DLD1 (cell line): ENCODE results near the gene LYRM4.

Experiments
- in situ Hi-C: cut with HindIII; loops from 2 replicates; pipeline ENCODE4 v1.10.0; 2017; ENCODE audit warnings: low sequenced_read_pairs

Gene LYRM4

GRCh38 chr6:5103250-5103649 lies 157.5 kb downstream of the LYRM4 start:
- in situ Hi-C loops = no loop called here

- in situ Hi-C loops = no loop called here
Measured at GRCh38 chr6:5102267-5102970, 158.3 kb downstream of the LYRM4 start.

- in situ Hi-C loops = no loop called here
Measured at GRCh38 chr6:5100806-5101205, 159.9 kb downstream of the LYRM4 start.

- in situ Hi-C loops = no loop called here
Measured at GRCh38 chr6:5099537-5099936, 161.2 kb downstream of the LYRM4 start.

- in situ Hi-C loops = no loop called here
Measured at GRCh38 chr6:5098501-5099270, 162.1 kb downstream of the LYRM4 start.

GRCh38 chr6:5096482-5096881 lies 164.3 kb downstream of the LYRM4 start:
- in situ Hi-C loops = no loop called here

GRCh38 chr6:5095236-5095635 lies 165.5 kb downstream of the LYRM4 start:
- in situ Hi-C loops = no loop called here

GRCh38 chr6:5094327-5094726 lies 166.4 kb downstream of the LYRM4 start:
- in situ Hi-C loops = no loop called here

GRCh38 chr6:5093231-5094015 lies 167.3 kb downstream of the LYRM4 start:
- in situ Hi-C loops = no loop called here

GRCh38 chr6:5091210-5092069 lies 169.3 kb downstream of the LYRM4 start:
- in situ Hi-C loops = no loop called here

- in situ Hi-C loops = no loop called here
Measured at GRCh38 chr6:5090603-5091002, 170.1 kb downstream of the LYRM4 start.

GRCh38 chr6:5089481-5090438 lies 171.0 kb downstream of the LYRM4 start:
- in situ Hi-C loops = no loop called here

GRCh38 chr6:5088780-5089179 lies 172.0 kb downstream of the LYRM4 start:
- in situ Hi-C loops = no loop called here

- in situ Hi-C loops = no loop called here
Measured at GRCh38 chr6:5087389-5087788, 173.4 kb downstream of the LYRM4 start.

- in situ Hi-C loops = no loop called here
Measured at GRCh38 chr6:5086294-5086890, 174.4 kb downstream of the LYRM4 start.

- in situ Hi-C loops = no loop called here
Measured at GRCh38 chr6:5085648-5086293, 175.0 kb downstream of the LYRM4 start.

GRCh38 chr6:5084781-5085647 lies 175.7 kb downstream of the LYRM4 start, which contains the start of gene PPP1R3G:
PPP1R3G (plus strand) TSS chr6:5085341; CDS start chr6:5085486, 145 bp downstream.
- in situ Hi-C loops = no loop called here

- in situ Hi-C loops = no loop called here
Measured at GRCh38 chr6:5084360-5084780, 176.4 kb downstream of the LYRM4 start.
